OCI-LY1 (cell line): Measurements from ENCODE around the gene CFAP46.

Source experiments
- EZH2 ChIP-seq: fragments of 200-600 bp; sonication (generic), shearing (Covaris generic); IDR thresholded peaks from 2 replicates; pipeline ENCODE4 v1.8.0; 2017; ENCODE audit warnings: borderline replicate concordance, mixed run types, mild to moderate bottlenecking, antibody characterized with exemption, low read length, moderate library complexity, mixed read lengths
- TF ChIP-seq, protein P1 (sequence below): fragments of 200-600 bp; sonication (generic), shearing (Covaris generic); IDR thresholded peaks from 2 replicates; pipeline ENCODE4 v1.5.1; 2017; ENCODE audit warnings: mild to moderate bottlenecking, antibody characterized with exemption, low read length, moderate library complexity, mixed read lengths

DNA sequence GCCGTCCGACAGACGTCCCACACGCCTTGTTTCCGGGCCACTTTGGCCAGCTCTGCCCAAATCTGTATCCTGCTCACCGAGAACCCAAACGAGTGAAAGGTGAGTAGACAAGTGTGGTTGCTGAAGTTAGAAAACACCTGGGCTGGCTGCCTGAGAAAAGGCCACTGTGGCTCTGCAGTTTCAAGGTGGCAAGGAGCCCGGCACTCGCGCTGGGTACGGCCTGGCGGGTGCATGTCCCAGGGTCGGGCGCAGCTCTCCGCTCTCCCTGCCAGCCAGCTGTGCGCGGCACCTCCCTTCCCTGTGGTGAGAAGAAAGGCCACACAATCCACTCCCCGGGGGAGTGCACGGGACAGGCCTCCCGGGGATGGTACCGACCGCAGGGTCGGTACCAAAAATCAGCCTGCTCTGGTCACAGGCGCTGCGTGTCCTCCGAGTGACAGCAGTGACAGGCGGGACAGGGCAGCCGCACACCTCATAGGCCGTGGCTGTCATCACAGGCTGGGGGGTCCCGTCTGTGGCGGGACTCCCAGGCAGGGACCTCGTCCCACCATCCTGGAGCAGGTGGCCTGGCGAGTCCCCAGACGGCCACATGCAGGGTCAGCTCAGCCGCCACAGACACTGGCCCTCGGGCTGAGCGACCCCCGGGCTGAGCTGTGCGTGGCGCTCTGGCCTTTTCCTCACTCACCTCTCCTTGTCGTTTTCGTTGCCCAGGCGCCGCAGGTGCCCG lies 22.8 kb downstream of the CFAP46 start:
- TF ChIP-seq, protein P1, sequence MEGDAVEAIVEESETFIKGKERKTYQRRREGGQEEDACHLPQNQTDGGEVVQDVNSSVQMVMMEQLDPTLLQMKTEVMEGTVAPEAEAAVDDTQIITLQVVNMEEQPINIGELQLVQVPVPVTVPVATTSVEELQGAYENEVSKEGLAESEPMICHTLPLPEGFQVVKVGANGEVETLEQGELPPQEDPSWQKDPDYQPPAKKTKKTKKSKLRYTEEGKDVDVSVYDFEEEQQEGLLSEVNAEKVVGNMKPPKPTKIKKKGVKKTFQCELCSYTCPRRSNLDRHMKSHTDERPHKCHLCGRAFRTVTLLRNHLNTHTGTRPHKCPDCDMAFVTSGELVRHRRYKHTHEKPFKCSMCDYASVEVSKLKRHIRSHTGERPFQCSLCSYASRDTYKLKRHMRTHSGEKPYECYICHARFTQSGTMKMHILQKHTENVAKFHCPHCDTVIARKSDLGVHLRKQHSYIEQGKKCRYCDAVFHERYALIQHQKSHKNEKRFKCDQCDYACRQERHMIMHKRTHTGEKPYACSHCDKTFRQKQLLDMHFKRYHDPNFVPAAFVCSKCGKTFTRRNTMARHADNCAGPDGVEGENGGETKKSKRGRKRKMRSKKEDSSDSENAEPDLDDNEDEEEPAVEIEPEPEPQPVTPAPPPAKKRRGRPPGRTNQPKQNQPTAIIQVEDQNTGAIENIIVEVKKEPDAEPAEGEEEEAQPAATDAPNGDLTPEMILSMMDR: no peak
- TF ChIP-seq EZH2: no peak
